ENCODE results near the gene LNX1. TPM values are rescaled to one million over a fixed set of nuclear protein-coding genes. Genes with fewer than 3 reads are reported as not detected.

Gene LNX1
- total RNA-seq, 2 donors from 2014 or later = 4.5 to 8.9 TPM

GRCh38 chr4:53592686-53593501 is 1.6 kb upstream of the LNX1 start:
- Histone ChIP-seq H3K9me3 (no peaks in the 10 kb centered on the region), H3K4me1 (peaks cover 0 to 15% of the 10 kb centered on the region in 2 donors), H3K27me3 (no peaks in the 10 kb centered on the region), H3K36me3 (no peaks in the 10 kb centered on the region), H3K4me3 (peak overlapping the region; percentile 8 to 33), H3K27ac (peak overlapping the region in 1 of 2 donors; percentile 27)
- DNase-seq (ENCODE audit: low spot score) = peak; percentile 68
- no peak for TF ChIP-seq CTCF (IDR thresholded peaks at IDR 0.05)

- DNase-seq (ENCODE audit: low spot score) = no peak
- Histone ChIP-seq H3K9me3 (no peaks in the 10 kb centered on the region), H3K4me3 (no peak overlapping the region), H3K27me3 (no peaks in the 10 kb centered on the region), H3K36me3 (no peaks in the 10 kb centered on the region), H3K4me1 (peaks cover 0 to 15% of the 10 kb centered on the region in 2 donors), H3K27ac (no peak overlapping the region)
- no peak for TF ChIP-seq CTCF (IDR thresholded peaks at IDR 0.05)
Measured at GRCh38 chr4:53592122-53592521, 836 bp upstream of the LNX1 start.

- H3K4me1 ChIP-seq = peaks cover 0 to 19% of the 10 kb centered on the region in 2 donors
- no peak for DNase-seq (ENCODE audit: low spot score)
- H3K36me3 ChIP-seq = no peaks in the 10 kb centered on the region
- H3K9me3 ChIP-seq = no peaks in the 10 kb centered on the region
- no peak overlapping the region for H3K4me3 ChIP-seq
- no peaks in the 10 kb centered on the region for H3K27me3 ChIP-seq
- H3K27ac ChIP-seq = no peak overlapping the region
- TF ChIP-seq CTCF (IDR thresholded peaks at IDR 0.05) = no peak
Measured at GRCh38 chr4:53590187-53590586, 1.1 kb downstream of the LNX1 start.

GRCh38 chr4:53589511-53589910 is 1.8 kb downstream of the LNX1 start:
- DNase-seq (ENCODE audit: low spot score) = no peak
- Histone ChIP-seq H3K4me1 (peaks cover 0 to 19% of the 10 kb centered on the region in 2 donors), H3K27ac (no peak overlapping the region), H3K4me3 (no peak overlapping the region), H3K36me3 (no peaks in the 10 kb centered on the region), H3K27me3 (no peaks in the 10 kb centered on the region), H3K9me3 (no peaks in the 10 kb centered on the region)
- TF ChIP-seq CTCF (IDR thresholded peaks at IDR 0.05) = no peak

- no peak for DNase-seq (ENCODE audit: low spot score)
- Histone ChIP-seq H3K27ac (no peak overlapping the region), H3K9me3 (no peaks in the 10 kb centered on the region), H3K36me3 (no peaks in the 10 kb centered on the region), H3K4me3 (no peak overlapping the region), H3K4me1 (peaks cover 0 to 6% of the 10 kb centered on the region in 2 donors), H3K27me3 (no peaks in the 10 kb centered on the region)
- TF ChIP-seq CTCF (IDR thresholded peaks at IDR 0.05) = no peak
Measured at GRCh38 chr4:53587135-53587534, 4.2 kb downstream of the LNX1 start.
